GM19099 (cell line): ENCODE measurements around the gene EIF4A2.

Experiments used
- POLR2A ChIP-seq: IDR thresholded peaks from 3 replicates; pipeline ENCODE4 v1.6.1; 2011; ENCODE audit warnings: low read depth; ENCODE audit not compliant: insufficient read length; ENCODE audit errors: extremely low read depth

The EIF4A2 gene

DNA sequence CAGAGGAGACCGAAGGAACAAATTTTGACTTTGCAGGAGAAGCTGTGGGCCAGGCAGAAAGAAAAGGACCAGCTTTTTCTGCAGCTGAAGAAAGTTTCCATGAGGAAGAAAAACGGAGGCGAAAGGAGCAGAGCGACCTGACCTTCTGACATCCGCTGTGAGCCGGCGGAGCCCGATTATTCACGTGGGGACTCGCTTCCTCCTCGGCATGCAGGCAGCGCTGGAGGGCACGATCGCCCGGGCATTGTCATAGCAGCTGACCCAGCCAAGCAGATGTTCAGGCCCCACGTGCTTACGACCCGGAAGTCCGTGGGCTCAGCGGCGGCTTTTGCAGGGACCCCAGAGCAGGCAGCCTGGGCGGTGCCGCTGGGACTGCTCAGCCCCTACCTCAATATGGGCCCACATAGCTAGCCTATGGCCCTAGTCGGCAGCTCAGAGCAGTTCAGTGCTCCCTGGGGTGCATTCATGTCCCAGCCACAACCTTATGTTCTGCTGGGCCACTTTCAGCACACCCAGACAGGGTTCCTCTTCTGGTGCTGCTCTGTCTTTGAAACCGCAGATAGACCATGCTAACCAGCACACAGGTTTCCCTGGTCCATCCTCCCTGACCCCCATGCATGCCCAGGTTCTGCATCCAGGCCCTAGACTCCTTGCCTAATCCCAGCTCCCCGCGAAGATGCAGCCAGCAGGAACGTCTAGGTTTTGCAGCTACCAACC is 10.5 kb upstream of the EIF4A2 start:
- TF ChIP-seq POLR2A: peak; percentile 72

DNA sequence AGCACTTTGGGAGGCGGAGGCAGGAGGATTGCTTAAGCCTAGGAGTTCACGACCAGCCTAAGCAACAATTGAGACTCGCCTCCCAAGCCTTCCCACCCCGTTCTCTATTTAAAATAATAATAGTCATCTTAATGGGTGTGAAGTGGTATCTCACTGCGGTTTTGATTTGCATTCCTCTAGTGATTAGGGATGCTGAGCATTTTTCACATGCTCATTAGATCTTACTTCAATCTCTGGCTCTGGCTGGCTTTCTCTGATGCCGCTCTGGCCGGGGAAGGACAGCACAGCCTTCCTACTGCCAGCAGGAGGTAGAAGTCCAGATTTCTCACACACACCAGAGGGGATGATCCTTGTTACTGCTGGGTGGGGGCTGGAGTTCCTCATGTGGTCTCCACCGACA is 7.4 kb upstream of the EIF4A2 start:
- TF ChIP-seq POLR2A: no peak

DNA sequence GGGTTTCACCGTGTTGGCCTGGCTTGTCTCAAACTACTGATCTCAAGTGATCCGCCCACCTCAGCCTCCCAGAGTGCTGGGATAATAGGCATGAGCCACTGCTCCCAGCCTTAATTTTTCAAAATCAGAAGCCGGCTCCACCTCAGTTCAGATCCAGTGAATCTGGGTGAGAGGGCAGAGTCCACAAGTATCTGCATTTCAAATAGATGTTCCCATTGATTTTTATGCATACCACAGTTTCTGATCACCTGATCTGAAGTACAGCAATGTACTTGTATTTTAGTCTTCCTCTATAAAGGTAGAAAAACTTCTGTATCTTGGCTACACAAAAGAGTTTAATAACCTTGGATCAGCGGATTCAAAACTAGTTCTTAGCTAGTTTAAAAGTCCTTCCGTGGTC is 4.2 kb upstream of the EIF4A2 start:
- TF ChIP-seq POLR2A: no peak

DNA sequence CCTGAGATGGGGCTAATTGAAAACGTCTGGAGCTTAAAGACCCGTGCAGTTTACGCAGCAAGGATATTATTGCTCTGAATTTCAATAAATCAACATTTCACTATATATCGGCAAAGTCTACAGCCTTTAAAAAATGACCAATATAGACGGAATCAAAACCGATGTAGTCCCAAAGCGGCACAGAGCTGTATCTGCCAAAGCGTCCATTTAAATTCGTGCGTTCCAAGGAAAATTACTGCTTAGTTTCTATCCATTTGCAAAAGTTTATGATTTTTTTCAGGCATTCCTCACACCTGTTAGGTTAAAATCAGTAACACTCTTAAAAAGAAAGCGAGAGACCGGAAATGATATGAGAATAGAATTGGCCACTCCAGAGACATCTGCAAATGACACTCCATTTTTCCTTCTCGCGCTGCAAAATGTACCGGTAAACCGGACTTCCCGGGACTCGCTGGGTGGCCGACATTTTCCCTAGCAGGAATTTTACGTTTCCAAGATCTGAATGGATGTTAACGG is 777 bp upstream of the EIF4A2 start:
- no peak for TF ChIP-seq POLR2A

DNA sequence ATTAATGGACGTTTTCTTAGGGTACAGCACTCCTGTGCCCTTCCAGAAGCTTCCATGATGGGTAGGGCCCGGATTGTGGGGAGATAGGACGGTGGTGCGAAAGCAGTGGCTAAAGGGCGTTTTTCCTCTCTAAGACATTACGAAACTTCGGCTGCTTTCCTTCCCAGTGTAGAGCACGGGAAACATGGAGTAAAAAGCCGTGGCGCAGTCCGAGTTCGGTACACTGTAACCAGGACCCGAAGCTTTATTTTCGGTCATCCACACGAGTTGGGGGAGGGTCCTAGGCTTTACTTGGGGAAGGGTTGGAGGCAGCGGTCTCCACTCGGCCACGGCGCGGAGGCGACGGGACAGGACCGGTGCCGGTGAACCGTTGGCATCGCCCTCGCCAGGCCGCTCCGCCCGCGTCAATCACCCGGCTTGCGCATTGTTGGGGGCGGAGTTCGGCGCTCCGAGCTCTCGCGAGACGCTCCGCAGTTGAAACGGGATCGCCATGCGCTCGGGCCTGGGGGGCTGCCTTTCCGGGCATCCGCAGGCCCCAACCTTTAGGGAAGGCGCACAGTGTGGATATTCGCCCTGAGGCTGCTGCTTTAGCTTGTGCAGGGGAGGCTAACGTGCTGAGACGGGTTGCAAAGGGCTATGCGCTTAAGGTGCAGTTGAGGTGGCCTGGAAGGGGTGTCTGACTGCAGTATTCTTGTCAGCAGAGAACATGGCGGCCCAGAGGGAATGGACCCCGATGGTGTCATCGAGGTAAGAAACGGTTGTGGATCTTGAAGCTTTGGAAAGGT is 546 bp downstream of the EIF4A2 start:
- TF ChIP-seq POLR2A: no peak

DNA sequence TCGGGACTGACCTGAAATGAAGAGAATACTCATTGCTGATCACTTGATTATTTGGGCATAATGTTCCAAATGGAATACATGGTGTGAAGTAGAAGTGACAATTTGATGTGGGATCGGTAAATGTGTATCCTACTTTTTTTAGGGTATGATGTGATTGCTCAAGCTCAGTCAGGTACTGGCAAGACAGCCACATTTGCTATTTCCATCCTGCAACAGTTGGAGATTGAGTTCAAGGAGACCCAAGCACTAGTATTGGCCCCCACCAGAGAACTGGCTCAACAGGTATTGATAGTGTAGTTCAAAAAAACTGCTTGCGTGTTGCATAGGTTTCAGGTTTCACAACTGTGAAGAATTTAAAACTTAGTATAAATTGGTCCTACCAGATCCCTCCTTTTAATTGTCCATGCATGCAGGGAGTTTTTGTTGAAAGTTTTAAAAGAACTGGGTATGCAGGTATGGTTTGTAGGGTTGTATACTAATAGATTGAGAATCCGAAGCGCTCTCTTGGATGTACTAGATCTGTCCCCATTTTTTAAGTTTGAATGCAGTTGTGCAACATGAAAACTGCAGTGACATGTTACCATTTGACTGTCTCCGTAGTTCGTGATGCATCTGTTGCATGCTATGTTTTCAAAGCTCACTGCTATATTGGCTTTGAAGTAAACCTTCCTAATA is 1.6 kb downstream of the EIF4A2 start:
- TF ChIP-seq POLR2A: no peak

DNA sequence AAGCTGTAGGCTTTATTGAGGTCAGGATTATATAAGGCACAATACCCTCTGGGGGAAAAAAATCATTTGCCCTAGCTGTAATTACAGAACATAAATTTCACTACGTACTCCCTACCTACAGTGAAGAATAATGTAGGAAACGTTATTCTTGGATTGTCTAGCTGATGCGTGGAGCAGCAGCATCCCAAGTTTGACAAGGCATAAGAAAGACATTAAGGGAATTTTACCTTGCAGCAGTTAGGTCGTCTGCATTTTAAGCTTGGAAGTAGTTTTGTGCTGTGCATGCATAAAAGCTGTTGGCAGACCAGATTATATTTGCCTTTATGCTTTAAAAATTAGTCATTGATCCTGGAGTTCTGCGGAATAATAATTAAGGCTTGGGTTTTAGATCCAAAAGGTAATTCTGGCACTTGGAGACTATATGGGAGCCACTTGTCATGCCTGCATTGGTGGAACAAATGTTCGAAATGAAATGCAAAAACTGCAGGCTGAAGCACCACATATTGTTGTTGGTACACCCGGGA is 2.2 kb downstream of the EIF4A2 start:
- TF ChIP-seq POLR2A: no peak

DNA sequence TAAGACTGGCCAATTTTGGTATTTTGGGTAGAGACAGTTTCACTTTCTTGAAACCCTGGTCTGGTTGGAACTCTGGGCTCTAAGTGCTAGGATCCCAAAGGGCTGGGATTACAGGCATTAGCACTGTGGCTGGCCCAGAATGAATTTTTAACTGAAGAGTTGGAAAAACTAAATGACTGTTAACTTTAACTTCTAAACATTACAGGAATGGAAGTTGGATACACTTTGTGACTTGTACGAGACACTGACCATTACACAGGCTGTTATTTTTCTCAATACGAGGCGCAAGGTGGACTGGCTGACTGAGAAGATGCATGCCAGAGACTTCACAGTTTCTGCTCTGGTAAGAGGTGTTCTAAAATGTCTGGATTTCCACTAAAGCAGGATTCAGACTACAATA is 3.5 kb downstream of the EIF4A2 start:
- TF ChIP-seq POLR2A: peak; percentile 1

DNA sequence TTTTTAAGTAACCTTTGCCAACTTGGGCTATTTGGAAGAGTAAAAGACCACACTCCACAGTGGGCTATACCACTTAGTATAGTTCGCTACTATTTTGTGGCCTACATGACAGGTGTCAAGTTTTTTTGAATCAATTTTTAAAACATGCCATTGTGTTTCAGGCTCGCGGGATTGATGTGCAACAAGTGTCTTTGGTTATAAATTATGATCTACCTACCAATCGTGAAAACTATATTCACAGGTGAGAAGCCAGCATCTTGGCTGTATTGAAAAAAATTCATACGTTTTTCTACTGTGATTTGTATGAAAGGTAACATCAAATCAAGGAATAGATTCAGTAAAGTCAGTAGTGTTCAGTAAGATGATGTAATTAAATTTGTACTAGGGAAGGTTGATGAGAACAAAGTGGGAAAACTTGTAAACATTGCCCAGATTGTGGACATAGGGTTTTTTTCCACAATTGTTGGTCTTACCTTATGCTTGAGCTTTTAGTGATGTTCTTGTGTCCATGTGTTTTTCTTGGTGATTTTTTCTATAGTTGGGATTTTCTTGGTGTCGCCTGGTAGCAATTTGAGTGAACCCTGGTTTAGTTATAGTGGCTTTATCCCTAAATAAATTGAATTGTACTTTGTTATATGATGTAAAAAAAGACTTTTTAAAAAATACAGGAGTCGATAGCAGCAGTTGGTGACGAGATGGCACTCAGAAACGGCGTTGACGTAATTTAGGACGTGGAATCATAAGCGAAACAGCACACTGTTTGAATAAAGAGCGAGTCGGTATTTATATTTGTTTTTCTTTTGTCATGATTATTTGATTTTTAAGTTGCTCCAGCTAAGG is 4.5 kb downstream of the EIF4A2 start:
- no peak for TF ChIP-seq POLR2A

DNA sequence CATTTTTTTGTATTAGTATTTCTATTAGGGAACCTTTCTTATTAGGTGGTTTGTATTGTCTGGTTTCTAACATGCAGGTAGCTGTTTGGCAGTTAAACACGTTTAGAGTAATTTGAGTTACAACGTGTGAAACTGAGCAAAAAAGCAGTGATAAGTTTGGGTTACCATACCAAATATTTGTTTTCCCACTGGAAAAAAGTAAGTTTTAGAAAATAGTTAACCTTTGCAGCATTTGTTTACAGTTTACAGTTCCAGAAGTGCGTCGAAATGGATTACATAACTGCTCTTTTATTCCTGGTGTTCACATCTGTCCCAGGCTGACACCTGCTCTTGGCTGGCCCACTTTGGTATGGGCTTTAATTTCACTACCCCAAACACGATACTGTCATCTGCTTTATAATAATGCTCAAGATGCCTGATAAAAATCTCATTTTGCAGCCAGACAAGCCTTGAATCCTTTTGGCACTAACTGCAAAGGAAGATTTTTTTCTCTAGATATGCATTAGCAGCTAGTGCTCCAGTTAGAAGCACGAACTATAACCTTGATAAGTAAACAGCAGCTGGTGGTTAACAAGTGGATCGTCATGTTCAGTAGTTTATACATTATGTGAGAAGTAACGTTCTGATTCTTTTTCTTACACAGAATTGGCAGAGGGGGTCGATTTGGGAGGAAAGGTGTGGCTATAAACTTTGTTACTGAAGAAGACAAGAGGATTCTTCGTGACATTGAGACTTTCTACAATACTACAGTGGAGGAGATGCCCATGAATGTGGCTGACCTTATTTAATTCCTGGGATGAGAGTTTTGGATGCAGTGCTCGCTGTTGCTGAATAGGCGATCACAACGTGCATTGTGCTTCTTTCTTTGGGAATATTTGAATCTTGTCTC is 5.3 kb downstream of the EIF4A2 start:
- peak; percentile 13 for TF ChIP-seq POLR2A

DNA sequence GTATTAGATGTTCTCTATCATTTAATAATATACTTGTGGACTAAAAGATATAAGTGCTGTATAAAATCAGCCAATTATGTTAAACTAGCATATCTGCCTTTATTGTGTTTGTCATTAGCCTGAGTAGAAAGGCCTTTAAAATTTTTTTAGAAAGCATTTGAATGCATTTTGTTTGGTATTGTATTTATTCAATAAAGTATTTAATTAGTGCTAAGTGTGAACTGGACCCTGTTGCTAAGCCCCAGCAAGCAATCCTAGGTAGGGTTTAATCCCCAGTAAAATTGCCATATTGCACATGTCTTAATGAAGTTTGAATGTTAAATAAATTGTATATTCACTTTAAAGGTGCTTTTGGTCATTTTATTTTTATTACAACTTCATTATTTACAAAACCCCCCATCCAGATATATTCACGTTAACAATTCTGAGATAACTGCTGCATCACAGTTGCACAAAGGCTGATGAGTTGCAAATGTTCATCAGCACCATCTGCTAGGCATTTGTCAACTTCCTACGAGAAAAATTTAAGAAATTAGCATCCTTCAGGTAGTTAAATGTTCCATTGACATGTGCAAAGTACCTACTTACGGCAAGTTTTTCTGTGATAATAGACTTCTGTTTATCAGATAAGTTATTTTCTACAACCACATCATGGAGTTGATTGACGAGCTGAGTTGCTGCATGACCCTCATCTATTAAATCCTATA is 6.3 kb downstream of the EIF4A2 start:
- TF ChIP-seq POLR2A: no peak

DNA sequence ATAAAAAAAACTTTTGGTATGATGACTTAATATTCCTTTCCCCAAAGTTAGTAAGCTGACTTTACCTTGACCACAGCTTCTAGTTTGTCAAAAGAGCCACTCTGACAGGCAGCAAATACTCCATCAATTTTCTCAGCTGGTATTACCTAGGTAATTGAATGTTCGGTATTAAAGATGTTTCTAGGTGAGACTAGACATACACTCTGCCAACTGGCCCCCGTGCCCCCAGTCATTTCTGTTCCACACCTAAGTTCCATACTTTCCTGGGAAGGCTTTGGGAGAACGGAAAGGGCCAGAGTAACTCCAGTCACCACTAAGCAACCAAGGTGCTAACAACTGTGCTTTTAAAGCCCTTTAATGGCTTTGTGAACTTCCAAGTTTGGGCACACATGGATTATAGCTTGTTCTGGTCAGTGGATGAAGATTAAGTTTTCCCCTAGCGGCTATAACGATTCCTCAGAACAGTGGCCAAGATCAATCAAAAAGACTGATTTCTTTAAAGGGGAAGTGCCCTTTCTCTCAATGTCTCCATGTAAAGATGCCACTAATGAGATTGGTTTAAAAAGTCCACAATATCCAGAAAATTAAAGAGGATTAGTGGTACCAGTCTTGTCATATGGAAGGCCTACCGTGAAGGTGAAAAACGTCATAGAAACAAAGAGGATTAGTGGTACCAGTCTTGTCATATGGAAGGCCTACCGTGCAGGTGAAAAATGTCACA is 7.0 kb downstream of the EIF4A2 start:
- TF ChIP-seq POLR2A: peak; percentile 50

DNA sequence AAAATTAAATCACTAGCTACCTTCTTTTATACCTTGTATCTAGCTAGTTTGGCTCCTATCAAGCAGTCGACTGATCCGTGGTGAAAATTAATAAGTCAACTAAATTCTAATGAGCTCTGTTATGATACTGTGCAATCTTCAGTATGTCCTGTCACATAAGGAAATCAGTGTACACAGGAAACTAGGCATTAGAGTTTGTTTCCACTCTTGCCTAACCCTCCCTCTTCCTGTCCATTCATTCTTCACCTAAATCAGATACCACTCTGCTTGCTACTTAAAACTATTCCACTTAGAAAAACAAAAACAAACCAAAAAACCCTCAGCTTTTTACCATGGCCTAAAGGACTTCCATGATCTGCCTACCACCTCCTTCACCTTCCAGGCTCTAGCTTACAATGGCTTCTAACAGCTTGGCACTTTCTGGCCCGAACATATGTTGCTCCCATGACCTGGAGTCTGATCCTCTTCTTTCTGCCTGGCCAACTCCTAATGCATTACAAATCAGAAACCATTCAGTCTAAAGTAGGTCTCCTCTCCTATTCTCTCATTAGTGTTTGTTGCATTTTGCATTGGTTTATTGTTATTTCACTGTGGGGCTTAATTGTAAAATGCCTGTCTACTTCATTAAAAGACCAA is 15.0 kb downstream of the EIF4A2 start:
- no peak for TF ChIP-seq POLR2A
